HG03097 (cell line): ENCODE measurements around the gene TYW5.

Experiments
- ATAC-seq: cut with Tn5 transposase; IDR thresholded peaks from one replicate; pipeline ENCODE4 v1.9.1; 2021; ENCODE audit not compliant: unreplicated experiment, low FRiP score

Gene TYW5

DNA sequence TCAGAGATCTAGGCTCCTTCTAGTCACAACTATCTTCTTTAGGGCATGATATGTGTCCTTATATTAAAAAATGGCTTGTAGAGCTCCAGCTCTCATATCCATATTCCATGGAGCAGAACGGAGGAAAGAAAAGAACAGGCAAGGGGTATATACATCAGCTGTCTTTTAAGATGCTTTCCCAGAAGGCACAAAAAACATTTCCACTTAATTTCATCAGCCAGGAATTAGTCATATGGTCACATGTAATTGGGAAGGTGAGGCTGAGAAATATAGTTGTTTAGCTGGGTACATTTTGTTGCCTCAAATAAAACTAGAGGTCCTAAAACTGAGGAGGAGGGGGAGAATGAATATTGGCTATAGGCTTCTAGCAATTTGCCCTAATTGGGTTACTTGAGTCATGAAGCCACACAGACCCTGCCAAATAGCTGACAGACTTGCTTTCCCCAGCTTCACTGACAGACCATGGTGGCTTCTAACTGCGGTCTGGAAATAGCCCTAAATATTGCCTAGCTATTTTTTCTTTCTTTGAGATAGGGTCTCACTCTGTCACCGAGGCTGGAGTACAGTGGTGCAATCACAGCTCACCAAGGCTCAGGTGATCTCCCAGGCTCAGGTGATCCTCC is 20.1 kb upstream of the TYW5 start:
- no peak for ATAC-seq

DNA sequence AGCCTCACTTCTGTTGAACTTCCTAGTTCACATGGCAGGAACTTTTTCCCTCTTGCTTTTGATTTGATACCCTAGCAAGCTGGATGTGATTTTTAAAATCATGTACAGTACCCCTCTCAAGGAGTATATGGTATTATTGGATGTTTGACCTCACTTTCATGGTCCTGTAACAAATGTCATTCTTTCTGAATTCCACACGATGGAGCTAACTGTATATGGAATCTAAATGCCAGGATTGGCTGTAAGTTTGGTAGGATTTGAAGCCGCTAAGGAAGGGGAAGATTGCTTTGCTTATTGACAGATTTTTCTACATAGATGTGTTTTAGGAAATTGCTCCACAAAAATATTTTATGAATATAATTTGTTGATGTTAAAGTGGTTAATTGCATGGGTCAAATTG is 18.4 kb upstream of the TYW5 start:
- ATAC-seq: no peak

DNA sequence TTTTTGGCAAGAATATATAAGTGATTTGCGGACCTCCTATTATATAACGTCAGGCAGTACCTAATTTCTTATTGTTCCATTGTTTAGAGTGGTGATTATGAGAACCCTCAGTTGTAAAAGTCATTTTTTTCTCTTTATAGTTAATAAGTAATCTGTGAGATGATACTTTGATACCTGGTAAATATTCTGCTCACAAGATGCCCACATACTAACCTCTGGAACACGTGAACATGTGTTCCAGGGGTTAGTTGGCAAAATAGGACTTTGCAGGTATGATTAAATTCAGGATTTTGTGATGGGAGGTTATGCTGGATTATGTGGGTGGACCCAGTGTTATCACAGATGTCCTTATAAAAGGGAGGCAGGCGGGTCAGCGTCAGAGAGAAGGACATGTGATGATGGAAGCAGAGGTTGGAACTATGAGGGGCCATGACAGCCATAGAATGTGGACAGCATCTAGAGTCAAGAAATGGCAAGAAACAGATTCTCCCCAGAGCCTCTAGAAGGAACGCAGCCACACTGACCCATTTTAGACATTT is 16.9 kb upstream of the TYW5 start:
- ATAC-seq: no peak

DNA sequence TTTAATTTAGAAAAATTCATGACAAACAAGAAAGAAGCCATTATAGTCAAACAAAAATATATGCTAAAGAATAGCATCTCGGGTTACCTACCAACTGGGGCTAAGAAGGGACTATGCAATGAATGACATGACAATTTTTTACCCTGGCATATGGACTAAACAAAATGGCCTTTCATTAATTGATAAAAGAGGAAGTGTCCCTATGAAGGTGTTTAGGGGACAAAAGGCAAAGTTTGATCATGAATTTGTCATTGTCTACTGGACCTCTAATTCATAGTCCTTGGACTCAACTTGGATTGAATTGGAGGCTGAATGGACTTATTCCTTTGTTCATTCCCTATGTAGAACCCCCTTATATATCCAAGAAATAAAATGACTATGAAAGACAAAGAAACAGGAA is 12.8 kb upstream of the TYW5 start:
- no peak for ATAC-seq

DNA sequence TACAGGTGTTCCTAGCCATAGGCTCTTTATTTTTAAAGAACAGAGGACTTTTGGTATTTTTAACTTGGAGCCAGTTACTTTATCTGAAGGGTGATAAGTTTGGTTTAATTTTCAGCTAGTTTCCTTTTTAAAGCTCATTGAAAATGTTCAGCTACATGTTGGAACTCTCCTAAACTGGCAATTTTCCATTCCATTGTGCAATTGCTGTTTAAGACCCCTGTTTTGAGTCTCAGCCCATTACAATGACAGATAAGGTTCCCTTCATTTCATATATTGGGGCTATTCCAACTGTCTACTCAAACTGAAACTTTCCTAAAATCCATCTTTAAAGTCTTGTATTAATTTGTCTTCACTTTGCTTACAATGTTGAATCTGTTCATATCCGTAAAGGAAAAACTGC is 11.7 kb upstream of the TYW5 start:
- no peak for ATAC-seq

DNA sequence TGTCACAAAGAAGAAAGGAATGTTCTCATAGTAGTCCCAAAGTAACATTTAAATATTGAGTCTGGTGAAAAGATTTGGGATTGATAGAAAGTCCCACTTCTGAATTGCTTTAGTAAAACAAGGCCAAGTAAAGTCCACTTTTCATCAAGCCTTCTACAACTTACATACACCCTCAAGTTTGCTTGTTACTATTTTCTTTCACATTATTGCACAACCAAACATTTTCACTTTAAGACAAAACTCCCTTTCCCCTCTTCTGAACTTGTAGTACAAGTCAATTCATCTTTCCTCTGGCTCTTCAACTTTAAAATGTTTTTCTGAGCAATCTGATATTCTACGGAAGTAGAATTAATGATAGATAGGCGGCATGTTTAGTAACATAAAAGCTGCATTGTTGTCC is 11.1 kb upstream of the TYW5 start:
- ATAC-seq: no peak

DNA sequence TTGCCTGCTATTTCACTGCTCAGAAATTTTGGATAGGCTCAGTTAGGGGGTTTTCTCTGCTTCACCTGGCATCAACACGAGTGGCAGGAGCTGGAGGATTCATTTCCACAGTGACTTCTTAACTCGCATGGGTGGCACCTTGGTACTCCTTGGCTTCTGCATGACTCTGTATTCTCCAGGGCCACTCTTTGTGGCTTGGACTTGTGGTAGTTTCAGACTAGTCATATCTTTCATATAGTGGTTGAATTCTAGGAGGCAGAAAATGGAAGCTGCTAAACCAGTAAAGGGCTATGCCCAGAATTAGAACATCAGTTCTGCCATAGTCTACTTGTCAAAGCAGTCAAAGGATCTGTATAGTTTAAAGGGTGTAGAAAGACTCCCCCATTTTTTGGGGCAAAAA is 6.9 kb upstream of the TYW5 start:
- ATAC-seq: no peak

DNA sequence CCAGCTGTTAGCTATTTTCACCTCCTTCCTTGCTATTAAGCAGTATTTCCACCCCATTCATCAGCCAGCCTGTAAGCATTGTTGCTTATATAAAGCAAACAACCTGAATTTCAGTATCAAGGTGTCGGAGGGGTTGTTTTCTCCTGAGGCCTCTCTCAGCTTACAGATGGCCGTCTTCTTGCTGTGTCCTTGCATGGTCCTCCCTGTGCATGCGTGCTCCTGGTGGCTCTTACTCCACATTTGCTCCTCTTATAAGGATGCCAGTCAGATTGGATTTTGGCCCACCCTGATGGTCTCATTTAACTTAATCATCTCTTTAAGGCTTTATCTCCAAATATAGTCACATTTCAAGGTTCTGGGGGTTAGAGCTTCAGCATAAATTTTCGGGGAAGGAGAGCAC is 2.7 kb upstream of the TYW5 start:
- ATAC-seq: no peak

DNA sequence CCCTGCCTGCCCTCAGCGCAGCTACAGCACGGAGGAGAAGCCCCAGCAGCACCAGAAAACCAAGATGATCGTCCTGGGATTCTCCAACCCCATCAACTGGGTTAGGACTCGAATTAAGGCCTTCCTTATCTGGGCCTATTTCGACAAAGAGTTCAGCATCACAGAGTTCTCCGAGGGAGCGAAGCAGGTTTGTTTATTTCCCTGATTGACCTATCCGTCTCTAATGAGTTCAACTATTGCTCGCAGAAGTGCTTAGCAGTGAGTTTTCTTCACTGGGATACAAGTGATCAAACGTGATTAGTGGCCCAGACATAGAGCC is 730 bp upstream of the TYW5 start:
- no peak for ATAC-seq

DNA sequence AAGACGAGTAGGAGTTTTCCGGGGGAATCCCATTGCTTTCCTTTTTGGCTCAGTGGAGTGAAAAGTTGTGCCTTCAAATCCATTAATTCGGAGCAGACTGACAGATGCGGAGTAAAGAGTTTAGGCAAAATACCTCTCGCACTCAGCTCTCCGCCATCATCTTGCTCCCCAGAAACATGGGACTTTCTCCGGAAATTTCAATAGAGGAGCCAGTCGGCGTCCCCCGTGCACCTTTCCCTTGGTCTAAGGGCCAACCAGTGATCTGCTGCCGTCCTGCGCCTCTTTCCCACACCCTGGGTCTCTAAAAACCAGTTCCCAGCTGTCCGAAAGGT is 318 bp downstream of the TYW5 start:
- peak; percentile 34 for ATAC-seq

DNA sequence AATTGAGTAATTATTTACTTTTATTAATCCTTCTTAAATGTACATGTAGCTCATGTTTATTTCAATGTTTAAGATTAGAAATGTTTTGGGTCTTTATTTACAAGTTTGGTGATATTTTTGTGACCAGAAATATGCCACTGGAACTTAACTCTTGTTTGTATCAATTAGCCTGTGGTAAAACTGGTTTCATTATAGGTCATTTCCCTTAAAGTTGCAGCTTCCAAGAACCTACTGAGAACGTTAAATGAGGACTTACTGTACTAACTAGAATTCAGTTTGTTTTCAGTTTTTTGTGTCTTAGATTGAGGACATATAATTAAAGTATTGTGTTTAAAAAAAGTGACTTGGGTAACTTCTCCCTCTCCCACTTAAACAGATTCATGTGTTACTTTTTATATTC is 4.3 kb downstream of the TYW5 start:
- no peak for ATAC-seq

DNA sequence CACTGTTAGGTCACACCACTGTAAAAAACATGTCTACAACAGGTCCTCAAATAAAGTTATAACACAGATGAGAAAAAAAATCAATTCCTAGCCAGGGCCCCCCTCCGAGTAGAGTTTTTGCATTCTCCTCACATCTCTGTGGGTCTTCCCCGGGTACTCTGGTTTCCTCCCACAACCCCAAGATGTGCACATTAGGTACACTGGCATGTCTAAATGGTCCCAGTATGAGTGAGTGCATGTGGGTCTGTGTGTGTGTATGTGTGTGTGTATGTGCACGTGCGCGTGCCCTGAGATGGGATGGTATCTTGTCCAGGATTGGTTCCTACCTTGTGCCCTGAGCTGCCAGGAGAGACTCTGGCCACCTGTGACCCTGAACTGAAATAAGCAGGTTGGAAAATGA is 4.9 kb downstream of the TYW5 start:
- no peak for ATAC-seq

DNA sequence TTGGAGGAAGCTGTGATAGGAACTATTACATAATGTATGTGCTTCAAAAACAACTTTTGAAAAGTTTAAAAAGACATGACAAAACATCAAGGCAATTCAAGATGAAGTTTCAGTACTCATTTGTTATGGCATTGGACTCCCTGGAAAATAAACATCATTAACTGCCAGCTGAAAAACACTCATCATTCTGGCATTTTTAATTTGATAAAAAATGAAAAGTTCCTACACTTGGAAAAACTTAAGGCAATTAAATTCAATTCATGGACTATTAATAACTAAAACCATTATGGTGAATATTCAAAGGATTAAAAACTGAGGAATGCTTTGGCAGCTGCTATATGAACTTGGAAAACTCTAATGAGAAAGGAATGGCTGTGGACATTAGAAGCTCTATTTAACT is 8.5 kb downstream of the TYW5 start:
- ATAC-seq: no peak

DNA sequence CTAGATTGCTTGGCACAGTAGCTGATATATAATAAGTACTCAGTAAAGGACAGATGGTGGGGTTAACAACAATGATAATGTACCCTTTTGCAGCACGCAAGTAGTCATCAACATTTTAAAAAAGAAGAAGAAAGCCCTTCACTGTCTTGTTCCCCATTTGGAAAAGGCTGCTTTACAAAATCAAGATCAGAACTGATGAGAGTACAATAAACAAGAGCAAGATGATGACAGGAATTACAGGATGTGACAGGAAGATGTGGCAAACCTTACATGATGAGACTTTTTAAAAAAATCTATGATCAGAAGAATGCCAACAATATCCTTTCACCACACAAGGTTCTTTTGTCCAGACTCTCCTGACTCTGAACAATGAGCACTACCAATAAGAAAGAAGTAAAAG is 9.1 kb downstream of the TYW5 start:
- no peak for ATAC-seq

DNA sequence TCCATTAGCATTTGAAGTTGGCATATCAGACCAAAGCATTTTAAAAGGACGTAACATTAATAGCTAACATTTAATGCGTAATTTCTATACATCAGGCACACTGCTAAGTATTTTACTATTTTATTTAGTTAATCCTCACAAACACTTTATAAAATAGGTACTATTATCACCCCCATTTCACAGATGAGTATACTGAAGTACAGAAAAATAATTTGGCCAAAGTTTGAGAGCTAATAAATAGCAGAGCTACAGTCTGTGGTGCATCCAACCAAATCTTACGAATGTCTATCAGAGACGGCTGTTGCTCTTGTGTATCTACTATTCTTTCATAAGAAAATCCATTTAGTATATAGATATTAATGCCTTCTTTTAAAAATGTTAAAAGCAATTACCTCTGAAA is 11.9 kb downstream of the TYW5 start:
- no peak for ATAC-seq

DNA sequence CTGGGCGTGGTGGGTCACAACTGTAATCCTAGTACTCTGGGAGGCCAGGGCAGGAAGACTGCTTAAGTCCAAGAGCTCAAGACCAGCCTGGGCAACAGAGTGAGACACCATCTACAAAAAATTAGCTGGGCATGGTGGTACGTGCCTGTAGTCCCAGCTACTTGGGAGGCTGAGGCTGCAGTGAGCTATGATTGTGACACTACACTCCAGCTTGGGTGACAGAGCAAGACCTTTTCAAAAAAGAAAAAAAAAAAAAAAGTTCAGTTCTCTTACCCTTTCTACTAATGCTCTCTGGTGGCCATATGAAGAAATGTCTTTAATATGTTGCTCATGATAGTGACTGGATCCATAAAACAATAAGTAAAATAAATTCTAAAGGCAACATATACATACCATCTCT is 14.9 kb downstream of the TYW5 start:
- ATAC-seq: no peak

DNA sequence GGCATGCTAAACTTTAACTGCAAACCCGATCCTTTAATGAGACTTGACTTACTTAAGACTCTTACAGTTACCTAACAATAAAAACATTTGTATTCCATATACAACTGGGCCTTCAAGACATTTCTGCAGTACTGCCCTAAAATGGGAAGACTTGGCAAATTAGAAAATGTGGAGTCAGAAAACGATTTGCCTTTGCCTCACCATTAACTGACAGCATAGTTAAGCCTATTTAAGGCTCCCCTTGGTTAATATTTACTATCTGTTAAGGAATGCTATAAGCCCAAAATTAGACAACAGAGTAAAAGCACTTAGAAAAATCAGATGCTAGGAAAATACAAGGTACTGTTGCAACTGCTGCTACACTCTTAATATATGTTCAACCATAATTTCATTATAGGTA is 18.7 kb downstream of the TYW5 start:
- ATAC-seq: no peak

DNA sequence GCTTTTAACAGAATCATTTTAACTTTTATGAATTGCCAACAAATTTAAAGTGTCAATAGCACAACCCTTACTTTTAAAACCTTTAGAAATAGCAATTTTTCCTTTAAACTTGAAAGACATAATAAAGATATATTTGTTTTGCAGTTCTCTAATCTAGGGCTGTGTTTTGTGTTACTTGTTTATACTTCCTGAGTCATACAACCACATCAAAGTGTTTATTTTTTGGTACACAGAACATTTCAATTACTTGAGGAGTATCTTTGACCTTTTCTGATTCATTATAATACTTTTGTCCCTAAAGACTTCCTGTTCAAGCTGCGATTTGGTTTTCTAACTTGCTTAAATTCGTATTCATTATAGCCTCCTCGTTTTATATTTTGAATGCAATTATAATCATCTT is 21.8 kb downstream of the TYW5 start:
- no peak for ATAC-seq

DNA sequence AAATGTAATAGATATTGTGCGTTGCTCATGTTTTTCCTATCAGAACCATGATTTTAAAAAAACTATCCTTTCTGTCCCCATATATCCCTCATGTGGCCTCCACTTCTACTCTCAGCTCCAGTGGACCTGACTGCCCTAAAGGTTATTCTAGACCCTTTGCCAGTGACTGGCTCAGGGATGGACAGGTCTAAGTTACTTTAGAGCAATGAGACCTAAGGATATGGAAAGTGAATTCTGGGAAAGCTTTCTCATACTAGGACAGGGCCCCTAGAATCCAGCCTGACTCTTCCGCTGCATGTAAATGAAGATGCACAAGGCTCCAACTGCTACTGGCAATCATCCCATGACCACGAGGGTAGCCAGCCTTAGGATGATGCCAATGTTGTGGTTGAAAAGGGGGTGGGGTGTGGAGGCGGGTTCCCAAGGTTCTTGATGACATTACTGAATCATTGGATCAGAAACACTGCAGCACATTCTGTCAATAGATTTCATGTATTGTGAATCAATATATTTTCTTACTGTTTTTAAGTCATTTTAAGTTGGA is 22.9 kb downstream of the TYW5 start:
- ATAC-seq: no peak

DNA sequence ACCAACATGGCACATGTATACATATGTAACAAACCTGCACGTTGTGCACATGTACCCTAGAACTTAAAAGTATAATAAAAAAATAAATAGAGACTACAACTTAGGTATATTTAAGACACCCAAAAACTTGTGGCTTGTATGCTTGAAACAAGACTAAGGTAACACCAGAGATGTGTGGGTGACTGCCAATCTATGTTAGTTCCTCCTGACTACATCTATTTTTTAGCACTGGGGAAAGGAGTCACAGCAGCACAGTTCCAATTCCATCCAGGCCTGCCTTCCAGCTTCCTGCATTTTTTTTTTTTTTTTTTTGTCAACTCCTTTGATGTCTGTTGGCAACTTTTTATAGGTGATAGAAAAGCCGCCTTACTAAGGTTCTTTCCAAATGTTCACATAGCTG is 26.0 kb downstream of the TYW5 start:
- no peak for ATAC-seq

DNA sequence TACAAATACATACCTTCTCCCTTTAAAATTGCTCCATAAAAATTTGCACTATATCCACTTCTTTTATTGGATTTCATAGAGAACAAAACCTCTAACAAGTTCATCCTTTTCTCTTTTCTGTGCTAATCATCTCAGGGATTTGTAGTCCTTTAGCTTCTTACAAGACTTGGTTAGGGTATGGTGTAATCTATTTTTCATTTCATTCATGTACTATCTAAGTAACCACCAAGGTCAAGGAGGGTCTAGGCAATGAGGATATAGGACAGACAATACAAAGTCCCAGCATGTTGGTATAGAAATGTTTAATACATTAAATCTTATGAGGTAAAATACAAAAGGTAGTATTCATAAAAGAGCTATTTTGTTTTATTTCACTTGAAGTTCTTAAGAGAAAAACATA is 26.7 kb downstream of the TYW5 start:
- ATAC-seq: no peak

DNA sequence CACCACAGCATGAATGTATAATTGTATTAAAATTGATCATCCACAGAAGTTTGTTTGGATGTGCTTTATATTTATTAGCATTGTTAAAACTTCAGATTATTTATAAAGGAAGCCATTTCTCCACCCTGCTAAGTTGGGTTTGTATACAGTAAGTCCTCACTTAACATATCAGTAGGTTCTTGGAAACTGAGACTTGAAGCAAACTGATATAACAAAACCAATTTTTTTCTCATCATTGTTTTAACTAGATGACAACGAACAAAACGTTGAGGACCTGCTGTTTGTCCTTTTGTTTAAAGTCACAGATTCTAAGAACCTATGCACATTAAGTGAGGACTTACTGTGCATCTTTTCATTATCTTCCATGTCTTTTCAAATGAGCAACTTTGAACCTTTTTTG is 27.1 kb downstream of the TYW5 start:
- no peak for ATAC-seq

DNA sequence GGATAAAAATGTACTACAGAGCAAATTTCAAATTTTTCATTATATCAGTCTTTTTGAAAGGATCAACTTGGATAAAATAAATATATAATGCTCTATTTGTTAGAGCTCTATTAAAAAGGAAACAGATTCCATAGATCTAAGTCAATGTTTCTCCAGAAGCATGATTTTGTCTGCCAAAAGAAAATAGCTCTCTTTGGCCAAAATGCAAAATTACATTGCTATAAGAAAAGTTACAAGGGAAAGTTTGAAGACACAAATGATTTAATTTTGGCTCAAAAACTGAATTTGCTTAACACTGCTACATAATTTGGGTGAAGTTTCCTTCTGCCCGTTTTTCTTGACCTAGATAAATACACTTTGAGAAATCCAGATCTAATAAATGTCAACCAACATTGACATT is 28.5 kb downstream of the TYW5 start:
- no peak for ATAC-seq
